Measurements from ENCODE around the gene MITD1. TPM values are rescaled to one million over a fixed set of nuclear protein-coding genes. Genes with fewer than 3 reads are reported as not detected.
"Not testable (repeated sequence)": the region's sequence is repeated elsewhere in the genome, so short reads cannot be mapped to it uniquely, and the experiment has no call there.

MITD1 gene
- 42.0 and 55.1 TPM in 2 replicates for total RNA-seq (2014; rRNA removed; shearing (Covaris generic))

GRCh38 chr2:99180755-99181623 lies at the start of gene MITD1, which contains the start of gene MRPL30:
Gene MITD1 (minus strand): TSS chr2:99181058. CDS start chr2:99180981, 77 bp downstream.
Gene MRPL30 (plus strand): TSS chr2:99181184. CDS start chr2:99186204, 5,020 bp downstream.
- DNase-seq (ENCODE audit: low read depth): peak; percentile 94

- no peak for DNase-seq (ENCODE audit: low read depth)
Observed at GRCh38 chr2:99217929-99218501, 37.2 kb upstream of the MITD1 start.

- no peak for DNase-seq (ENCODE audit: low read depth)
Observed at GRCh38 chr2:99216096-99216495, 35.2 kb upstream of the MITD1 start.

GRCh38 chr2:99205491-99205890 lies 24.6 kb upstream of the MITD1 start:
- no peak for DNase-seq (ENCODE audit: low read depth)

- no peak for DNase-seq (ENCODE audit: low read depth)
Observed at GRCh38 chr2:99201959-99202678, 21.3 kb upstream of the MITD1 start.

GRCh38 chr2:99200076-99200800 lies 19.4 kb upstream of the MITD1 start:
- no peak for DNase-seq (ENCODE audit: low read depth)

- DNase-seq (ENCODE audit: low read depth): no peak
Observed at GRCh38 chr2:99198103-99198841, 17.4 kb upstream of the MITD1 start.

- DNase-seq (ENCODE audit: low read depth): not testable (repeated sequence)
Observed at GRCh38 chr2:99192364-99192763, 11.5 kb upstream of the MITD1 start.

GRCh38 chr2:99190548-99190947 lies 9.7 kb upstream of the MITD1 start:
- DNase-seq (ENCODE audit: low read depth): no peak

- DNase-seq (ENCODE audit: low read depth): no peak
Observed at GRCh38 chr2:99188357-99188756, 7.5 kb upstream of the MITD1 start.

GRCh38 chr2:99187011-99187410 lies 6.2 kb upstream of the MITD1 start:
- no peak for DNase-seq (ENCODE audit: low read depth)

GRCh38 chr2:99184811-99185210 lies 4.0 kb upstream of the MITD1 start:
- DNase-seq (ENCODE audit: low read depth): no peak

- no peak for DNase-seq (ENCODE audit: low read depth)
Observed at GRCh38 chr2:99183025-99183424, 2.2 kb upstream of the MITD1 start.

GRCh38 chr2:99181624-99182000 lies 754 bp upstream of the MITD1 start:
- DNase-seq (ENCODE audit: low read depth): peak; percentile 5

- DNase-seq (ENCODE audit: low read depth): no peak
Observed at GRCh38 chr2:99171377-99172140, 9.3 kb downstream of the MITD1 start.

- no peak for DNase-seq (ENCODE audit: low read depth)
Observed at GRCh38 chr2:99169534-99169933, 11.3 kb downstream of the MITD1 start.

- DNase-seq (ENCODE audit: low read depth): no peak
Observed at GRCh38 chr2:99166218-99166617, 14.6 kb downstream of the MITD1 start.

- no peak for DNase-seq (ENCODE audit: low read depth)
Observed at GRCh38 chr2:99159594-99159993, 21.3 kb downstream of the MITD1 start.

- no peak for DNase-seq (ENCODE audit: low read depth)
Observed at GRCh38 chr2:99158599-99158998, 22.3 kb downstream of the MITD1 start.

- no peak for DNase-seq (ENCODE audit: low read depth)
Observed at GRCh38 chr2:99156891-99157290, 24.0 kb downstream of the MITD1 start.

Data from M059J (cell line).